ELR (cell line): ENCODE data around the gene PPFIBP2.

Experiments
- DNase-seq: peaks from one replicate; pipeline ENCODE4 v3.0.0-alpha.2; 2015; ENCODE audit warnings: low read depth

The PPFIBP2 gene

GRCh38 chr11:7513234-7514098 lies at the start of gene PPFIBP2:
Gene PPFIBP2 (plus strand): TSS chr11:7513999. CDS start chr11:7549476, 35,477 bp downstream.
- DNase-seq = peak; percentile 71

- peak; percentile 38 for DNase-seq
Measured at GRCh38 chr11:7467652-7468051, 46.1 kb upstream of the PPFIBP2 start.

- no peak for DNase-seq
Measured at GRCh38 chr11:7469351-7469865, 44.4 kb upstream of the PPFIBP2 start.

- no peak for DNase-seq
Measured at GRCh38 chr11:7471071-7471470, 42.7 kb upstream of the PPFIBP2 start.

- DNase-seq = no peak
Measured at GRCh38 chr11:7473717-7474116, 40.1 kb upstream of the PPFIBP2 start.

GRCh38 chr11:7480113-7480512 lies 33.7 kb upstream of the PPFIBP2 start:
- DNase-seq = no peak

- DNase-seq = no peak
Measured at GRCh38 chr11:7484131-7484530, 29.7 kb upstream of the PPFIBP2 start.

GRCh38 chr11:7484645-7485044 lies 29.2 kb upstream of the PPFIBP2 start:
- no peak for DNase-seq

GRCh38 chr11:7485186-7486097 lies 28.4 kb upstream of the PPFIBP2 start, which contains the start of gene OLFML1:
Gene OLFML1 (plus strand): TSS chr11:7485506. CDS start chr11:7485876, 370 bp downstream.
- no peak for DNase-seq

GRCh38 chr11:7486098-7486780 lies 27.6 kb upstream of the PPFIBP2 start:
- no peak for DNase-seq

- DNase-seq = no peak
Measured at GRCh38 chr11:7486781-7487140, 27.0 kb upstream of the PPFIBP2 start.

GRCh38 chr11:7487360-7487759 lies 26.4 kb upstream of the PPFIBP2 start:
- no peak for DNase-seq

GRCh38 chr11:7488681-7489080 lies 25.1 kb upstream of the PPFIBP2 start:
- DNase-seq = no peak

- no peak for DNase-seq
Measured at GRCh38 chr11:7489376-7489775, 24.4 kb upstream of the PPFIBP2 start.

GRCh38 chr11:7490054-7490453 lies 23.7 kb upstream of the PPFIBP2 start:
- DNase-seq = peak; percentile 54

- no peak for DNase-seq
Measured at GRCh38 chr11:7490535-7490934, 23.3 kb upstream of the PPFIBP2 start.

GRCh38 chr11:7492253-7492652 lies 21.5 kb upstream of the PPFIBP2 start:
- no peak for DNase-seq

GRCh38 chr11:7493670-7494069 lies 20.1 kb upstream of the PPFIBP2 start:
- no peak for DNase-seq

- DNase-seq = no peak
Measured at GRCh38 chr11:7494086-7494745, 19.6 kb upstream of the PPFIBP2 start.

- no peak for DNase-seq
Measured at GRCh38 chr11:7495882-7496551, 17.8 kb upstream of the PPFIBP2 start.

- DNase-seq = no peak
Measured at GRCh38 chr11:7498193-7498592, 15.6 kb upstream of the PPFIBP2 start.
